AG04449 (cell line): ENCODE data around the gene RPS6KA1.

ENCODE experiments used
- CTCF ChIA-PET: fragments of 350-600 bp; formaldehyde crosslinking; extraction: SDS; loops from one replicate; lab custom pipeline; 2021; ENCODE audit warnings: antibody characterized with exemption; lab: Yijun Ruan, JAX
- POLR2A ChIA-PET: fragments of 400-600, 350-600 bp; formaldehyde crosslinking; extraction: SDS; loops from one replicate; lab custom pipeline; 2020; ENCODE audit warnings: antibody characterized with exemption, inconsistent platforms; lab: Yijun Ruan, JAX
- DNase-seq: peaks from one replicate; pipeline ENCODE4 v3.0.0-alpha.2; 2010; ENCODE audit warnings: low read depth, low spot score
- H3K4me3 ChIP-seq: 2 replicates; pipeline ENCODE4 v1.5.1; 2011; ENCODE audit warnings: low read depth, mild to moderate bottlenecking, control low read depth, low read length
- TF ChIP-seq, protein P1 (sequence below): IDR thresholded peaks from one replicate; pipeline ENCODE4 v1.5.1; 2011; ENCODE audit warnings: mild to moderate bottlenecking, moderate library complexity, low read length, control low read depth, inconsistent platforms; ENCODE audit not compliant: insufficient read depth; ENCODE audit errors: missing control alignments

RPS6KA1 gene

GRCh38 chr1:26560403-26560780 is 30.8 kb downstream of the RPS6KA1 start:
- H3K4me3 ChIP-seq, result no peak overlapping the region
- CTCF ChIA-PET, result no interaction called here
- TF ChIP-seq, protein P1, sequence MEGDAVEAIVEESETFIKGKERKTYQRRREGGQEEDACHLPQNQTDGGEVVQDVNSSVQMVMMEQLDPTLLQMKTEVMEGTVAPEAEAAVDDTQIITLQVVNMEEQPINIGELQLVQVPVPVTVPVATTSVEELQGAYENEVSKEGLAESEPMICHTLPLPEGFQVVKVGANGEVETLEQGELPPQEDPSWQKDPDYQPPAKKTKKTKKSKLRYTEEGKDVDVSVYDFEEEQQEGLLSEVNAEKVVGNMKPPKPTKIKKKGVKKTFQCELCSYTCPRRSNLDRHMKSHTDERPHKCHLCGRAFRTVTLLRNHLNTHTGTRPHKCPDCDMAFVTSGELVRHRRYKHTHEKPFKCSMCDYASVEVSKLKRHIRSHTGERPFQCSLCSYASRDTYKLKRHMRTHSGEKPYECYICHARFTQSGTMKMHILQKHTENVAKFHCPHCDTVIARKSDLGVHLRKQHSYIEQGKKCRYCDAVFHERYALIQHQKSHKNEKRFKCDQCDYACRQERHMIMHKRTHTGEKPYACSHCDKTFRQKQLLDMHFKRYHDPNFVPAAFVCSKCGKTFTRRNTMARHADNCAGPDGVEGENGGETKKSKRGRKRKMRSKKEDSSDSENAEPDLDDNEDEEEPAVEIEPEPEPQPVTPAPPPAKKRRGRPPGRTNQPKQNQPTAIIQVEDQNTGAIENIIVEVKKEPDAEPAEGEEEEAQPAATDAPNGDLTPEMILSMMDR, result no peak
- DNase-seq, result no peak
- POLR2A ChIA-PET, result no interaction called here

- H3K4me3 ChIP-seq, result no peak overlapping the region
- ChIA-PET POLR2A (interaction anchor here (0.5 kb wide), 1 partner anchor 72 kb away, joined by 3 read pairs; no protein-coding TSS in a partner anchor), CTCF (interaction anchor here (1.0 to 1.4 kb wide), 2 partner anchors 31 to 32 kb away, joined by 4 to 5 read pairs; no protein-coding TSS in a partner anchor)
- DNase-seq, result no peak
- TF ChIP-seq, protein P1, result no peak
These were observed 40.7 kb downstream of the RPS6KA1 start for GRCh38 chr1:26570287-26570686.

GRCh38 chr1:26571381-26571780 is 41.8 kb downstream of the RPS6KA1 start:
- ChIA-PET CTCF (interaction anchor here (0.9 kb wide), 1 partner anchor 31 kb away, joined by 3 read pairs; no protein-coding TSS in a partner anchor), POLR2A (no interaction called here)
- TF ChIP-seq, protein P1, result no peak
- no peak overlapping the region for H3K4me3 ChIP-seq
- no peak for DNase-seq

DNA sequence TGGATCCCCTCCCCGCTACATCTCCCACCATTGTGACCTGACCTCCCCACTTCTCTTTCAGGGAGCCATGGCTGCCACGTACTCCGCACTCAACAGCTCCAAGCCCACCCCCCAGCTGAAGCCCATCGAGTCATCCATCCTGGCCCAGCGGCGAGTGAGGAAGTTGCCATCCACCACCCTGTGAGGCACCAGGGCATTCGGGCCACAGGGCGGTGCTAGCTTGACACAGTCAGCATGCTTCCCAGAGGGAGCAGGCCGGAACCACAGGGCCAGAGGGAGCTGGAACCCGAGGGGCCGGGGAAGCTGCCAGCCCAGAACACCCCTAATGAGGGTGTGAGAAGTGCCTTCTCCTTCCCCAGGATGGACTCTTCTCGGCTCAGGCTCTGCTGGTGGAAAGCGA is 44.5 kb downstream of the RPS6KA1 start:
- H3K4me3 ChIP-seq, result no peak overlapping the region
- TF ChIP-seq, protein P1, result no peak
- ChIA-PET CTCF (interaction anchor here (0.9 to 2.2 kb wide), 3 partner anchors 14 to 74 kb away, joined by 3 to 8 read pairs (median 5); no protein-coding TSS in a partner anchor), POLR2A (no interaction called here)
- DNase-seq, result no peak

DNA sequence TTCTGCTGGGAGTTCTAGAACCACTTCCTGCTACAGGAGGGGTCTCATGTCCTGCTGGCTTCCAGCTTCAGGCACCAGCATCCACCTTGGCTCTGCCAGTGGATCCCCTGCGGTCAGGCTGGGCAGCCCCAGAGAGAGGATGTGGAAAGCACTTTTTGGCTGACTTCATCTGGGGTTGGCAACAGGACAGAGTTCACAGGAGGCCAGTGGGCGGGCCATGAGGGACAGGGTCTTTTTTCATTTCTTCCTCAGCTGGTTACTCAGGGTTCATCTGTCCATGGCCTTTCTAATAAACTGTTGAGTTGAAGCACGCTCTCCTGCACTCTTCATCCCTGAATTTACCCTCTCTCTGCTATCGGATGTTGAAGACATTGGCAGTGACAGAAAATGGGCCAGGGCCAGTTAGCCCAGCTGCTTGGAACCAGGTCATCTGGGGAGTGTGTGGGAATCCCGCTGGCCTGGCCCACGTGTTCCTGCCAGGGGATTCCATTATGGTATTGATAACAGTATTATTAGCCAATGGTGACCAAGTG is 45.2 kb downstream of the RPS6KA1 start:
- CTCF ChIA-PET, result interaction anchor here (0.9 to 2.2 kb wide), 3 partner anchors 13 to 75 kb away, joined by 3 to 8 read pairs (median 5); no protein-coding TSS in a partner anchor
- DNase-seq, result no peak
- POLR2A ChIA-PET, result no interaction called here
- TF ChIP-seq, protein P1, result no peak
- no peak overlapping the region for H3K4me3 ChIP-seq

- ChIA-PET POLR2A (no interaction called here), CTCF (interaction anchor here (2.2 kb wide), 1 partner anchor 27 kb away, joined by 8 read pairs; no protein-coding TSS in a partner anchor)
- H3K4me3 ChIP-seq, result no peak overlapping the region
- DNase-seq, result no peak
- TF ChIP-seq, protein P1, result no peak
These were observed 45.8 kb downstream of the RPS6KA1 start for GRCh38 chr1:26575348-26575747.
